Lower leg skin (tissue), 3 donors: ENCODE measurements around the gene GYPB.
"Not testable (repeated sequence)": the region's sequence is repeated elsewhere in the genome, so short reads cannot be mapped to it uniquely, and the experiment has no call there.

ENCODE experiments used
- CTCF ChIP-seq, 3 donors: fragments of 450-650 bp; IDR thresholded peaks; one replicate each; pipeline ENCODE4 v1.5.1; 2016; ENCODE audit warnings: antibody characterized with exemption in 3 of 3, mild to moderate bottlenecking in 3 of 3, moderate library complexity in 2 of 3
- POLR2A ChIP-seq, 2 donors: fragments of 450-650 bp; IDR thresholded peaks; one replicate each; pipeline ENCODE4 v1.6.1; 2016 to 2017; ENCODE audit warnings: antibody characterized with exemption in 2 of 2, mild to moderate bottlenecking in 1 of 2, moderate library complexity in 1 of 2

- TF ChIP-seq POLR2A, CTCF (IDR thresholded peaks at IDR 0.05): not testable (repeated sequence)
Observed at GRCh38 chr4:144021336-144021990, 2.3 kb upstream of the GYPB start.
